Measurements from ENCODE around the gene COX7B2.

DNA sequence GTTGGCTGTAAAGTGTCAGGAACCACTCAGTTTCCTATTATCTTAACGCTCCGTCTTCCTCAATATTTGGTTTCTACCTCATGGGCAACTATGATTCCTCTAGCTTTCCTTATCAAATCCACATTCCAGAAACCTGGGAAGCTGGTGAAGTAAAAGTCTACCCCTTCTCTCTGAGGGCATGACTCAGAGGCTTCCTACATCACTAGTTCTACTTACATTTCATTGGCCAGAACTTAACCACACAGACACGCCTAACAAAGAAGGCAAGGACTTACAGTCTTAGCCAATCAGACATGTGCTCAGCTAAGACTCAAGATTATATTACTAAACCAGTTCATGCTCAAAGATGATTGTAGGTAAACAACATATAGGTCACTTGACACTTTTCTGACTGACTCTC is 30.4 kb downstream of the COX7B2 start:
- TF ChIP-seq, protein P1, sequence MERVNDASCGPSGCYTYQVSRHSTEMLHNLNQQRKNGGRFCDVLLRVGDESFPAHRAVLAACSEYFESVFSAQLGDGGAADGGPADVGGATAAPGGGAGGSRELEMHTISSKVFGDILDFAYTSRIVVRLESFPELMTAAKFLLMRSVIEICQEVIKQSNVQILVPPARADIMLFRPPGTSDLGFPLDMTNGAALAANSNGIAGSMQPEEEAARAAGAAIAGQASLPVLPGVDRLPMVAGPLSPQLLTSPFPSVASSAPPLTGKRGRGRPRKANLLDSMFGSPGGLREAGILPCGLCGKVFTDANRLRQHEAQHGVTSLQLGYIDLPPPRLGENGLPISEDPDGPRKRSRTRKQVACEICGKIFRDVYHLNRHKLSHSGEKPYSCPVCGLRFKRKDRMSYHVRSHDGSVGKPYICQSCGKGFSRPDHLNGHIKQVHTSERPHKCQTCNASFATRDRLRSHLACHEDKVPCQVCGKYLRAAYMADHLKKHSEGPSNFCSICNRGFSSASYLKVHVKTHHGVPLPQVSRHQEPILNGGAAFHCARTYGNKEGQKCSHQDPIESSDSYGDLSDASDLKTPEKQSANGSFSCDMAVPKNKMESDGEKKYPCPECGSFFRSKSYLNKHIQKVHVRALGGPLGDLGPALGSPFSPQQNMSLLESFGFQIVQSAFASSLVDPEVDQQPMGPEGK (CRISPR knock-in tag; IDR thresholded peaks at IDR 0.05; ENCODE audit: borderline replicate concordance): no peak
- TF ChIP-seq OSR1 (CRISPR knock-in tag; IDR thresholded peaks at IDR 0.05): no peak
- TF ChIP-seq CSDC2 (CRISPR knock-in tag; IDR thresholded peaks at IDR 0.05): no peak
- no peak for TF ChIP-seq ZFP3 (CRISPR knock-in tag; IDR thresholded peaks at IDR 0.05)
- no peak for TF ChIP-seq TCF4 (CRISPR knock-in tag; IDR thresholded peaks at IDR 0.05; ENCODE audit: borderline replicate concordance)
- no peak for TF ChIP-seq ISL1 (CRISPR knock-in tag; IDR thresholded peaks at IDR 0.05)
- no peak for TF ChIP-seq RARB (CRISPR knock-in tag; IDR thresholded peaks at IDR 0.05)
- TF ChIP-seq, protein P2, sequence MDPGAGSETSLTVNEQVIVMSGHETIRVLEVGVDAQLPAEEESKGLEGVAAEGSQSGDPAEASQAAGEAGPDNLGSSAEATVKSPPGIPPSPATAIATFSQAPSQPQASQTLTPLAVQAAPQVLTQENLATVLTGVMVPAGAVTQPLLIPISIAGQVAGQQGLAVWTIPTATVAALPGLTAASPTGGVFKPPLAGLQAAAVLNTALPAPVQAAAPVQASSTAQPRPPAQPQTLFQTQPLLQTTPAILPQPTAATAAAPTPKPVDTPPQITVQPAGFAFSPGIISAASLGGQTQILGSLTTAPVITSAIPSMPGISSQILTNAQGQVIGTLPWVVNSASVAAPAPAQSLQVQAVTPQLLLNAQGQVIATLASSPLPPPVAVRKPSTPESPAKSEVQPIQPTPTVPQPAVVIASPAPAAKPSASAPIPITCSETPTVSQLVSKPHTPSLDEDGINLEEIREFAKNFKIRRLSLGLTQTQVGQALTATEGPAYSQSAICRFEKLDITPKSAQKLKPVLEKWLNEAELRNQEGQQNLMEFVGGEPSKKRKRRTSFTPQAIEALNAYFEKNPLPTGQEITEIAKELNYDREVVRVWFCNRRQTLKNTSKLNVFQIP (CRISPR knock-in tag; IDR thresholded peaks at IDR 0.05; ENCODE audit: borderline replicate concordance, low read depth): no peak
- TF ChIP-seq ARNTL (CRISPR knock-in tag; IDR thresholded peaks at IDR 0.05; ENCODE audit: borderline replicate concordance, low read depth): no peak

Measured in SK-N-SH treated with all-trans-retinoic acid at 6 μM for 48 hours (cell line).